Stomach (tissue), 9 donors: ENCODE results near the gene ZNF302. TPM values are rescaled to one million over a fixed set of nuclear protein-coding genes. Genes with fewer than 3 reads are reported as not detected.

Source experiments
- DNase-seq, 2 donors: peaks; one replicate each; pipeline versions ENCODE4 v3.0.0 to v3.0.0-alpha.2; 2013 to 2019
- H3K27ac ChIP-seq, 5 donors: fragments of 200-600 bp in 4 of 5; sonication (generic) in 4 of 5; one replicate each; pipeline ENCODE4 v1.5.1; 2013 to 2019; ENCODE audit warnings: mild to moderate bottlenecking in 1 of 5, moderate library complexity in 1 of 5
- H3K27me3 ChIP-seq, 3 donors: fragments of 200-600 bp; sonication (generic); one replicate each; pipeline ENCODE4 v1.5.1; 2017 to 2019; ENCODE audit warnings: mixed run types in 1 of 3
- H3K36me3 ChIP-seq, 4 donors: fragments of 200-600 bp; sonication (generic); 1 replicate in 3 of 4; 2 replicates in 1 of 4; pipeline ENCODE4 v1.5.1; 2016 to 2019
- H3K4me1 ChIP-seq, 4 donors: fragments of 200-600 bp; sonication (generic); one replicate each; pipeline ENCODE4 v1.5.1; 2016 to 2019
- H3K4me3 ChIP-seq, 4 donors: fragments of 200-600 bp; sonication (generic) in 3 of 4; one replicate each; pipeline ENCODE4 v1.5.1; 2016 to 2019; ENCODE audit warnings: mild to moderate bottlenecking in 1 of 4
- H3K9me3 ChIP-seq, 4 donors: fragments of 200-600 bp; sonication (generic); one replicate each; pipeline ENCODE4 v1.5.1; 2016 to 2019
- CTCF ChIP-seq, 7 experiments: fragments of 450-650 bp in 4 of 7; fragments of 200-600 bp in 3 of 7; sonication (generic) in 3 of 7; IDR thresholded peaks; one replicate each; pipeline ENCODE4 v1.5.1; 2016 to 2019; ENCODE audit warnings: antibody characterized with exemption in 7 of 7, control low read depth in 2 of 7, mild to moderate bottlenecking in 1 of 7
- EP300 ChIP-seq: sonication (generic); formaldehyde crosslinking; IDR thresholded peaks from one replicate; pipeline ENCODE4 v1.6.1; 2017; ENCODE audit warnings: antibody characterized with exemption
- POLR2A ChIP-seq, 4 donors: fragments of 450-650 bp; IDR thresholded peaks; one replicate each; pipeline ENCODE4 v1.6.1; 2016; ENCODE audit warnings: antibody characterized with exemption in 4 of 4, control low read depth in 2 of 4, mild to moderate bottlenecking in 1 of 4, moderate library complexity in 1 of 4
- POLR2AphosphoS5 ChIP-seq, 3 donors: sonication (generic); formaldehyde crosslinking; IDR thresholded peaks; one replicate each; pipeline ENCODE4 v1.6.1; 2016; ENCODE audit warnings: antibody characterized with exemption in 3 of 3
- WGBS, 5 donors: extraction: QIAGEN DNeasy Blood & Tissue Kit in 3 of 5; methylation state at CpG; one replicate each; pipeline versions ENCODE4 v1.1.5 to v1.1.7; 2013 to 2018; 5-methylcytosine and 5-hydroxymethylcytosine counted together
- intact Hi-C: fragments of 100-400 bp; cut with DNase I; formaldehyde crosslinking; loops from one replicate; pipeline ENCODE4 v1.15.1; 2023; ENCODE audit warnings: low total_unique reads
- polyA plus RNA-seq, 3 donors: library from polyadenylated mRNA; stranded (reverse); fragments of 200-250 nt; gene quantifications; one replicate each; pipeline ENCODE4 v1.2.3, GENCODE V29; 2013
- total RNA-seq, 5 donors: library from RNA; depleted of rRNA; stranded (reverse); fragments of >200 nt; gene quantifications; one replicate each; pipeline versions ENCODE4 v1.1.0 to v1.2.3, GENCODE V29; 2014 to 2016
- donor health status: healthy with polysubstance abuse.
- donor health status: Bipolar disorder and iron deficiency.
- donor health status: healthy.

The ZNF302 gene
- total and polyA plus RNA-seq, 8 donors = 10.1 to 92.4 (median 16.6) TPM

- WGBS, 5 donors = 78 to 90% (median 85%) methylated on average over 2 of the region's 2 CpGs
- Histone ChIP-seq H3K9me3 (peaks cover 0 to 19% (median 11%) of the 10 kb centered on the region in 4 donors), H3K36me3 (no peaks in the 10 kb centered on the region), H3K4me3 (no peak overlapping the region), H3K4me1 (no peaks in the 10 kb centered on the region), H3K27ac (no peak overlapping the region), H3K27me3 (peaks cover 0 to 7% (median 0%) of the 10 kb centered on the region in 3 donors)
- TF ChIP-seq CTCF (IDR thresholded peaks at IDR 0.05) (no peak), POLR2AphosphoS5 (IDR thresholded peaks at IDR 0.05) (no peak), EP300 (no peak), POLR2A (IDR thresholded peaks at IDR 0.05) (no peak)
- no peak for DNase-seq
- intact Hi-C loops = loop anchor here (2.0 kb wide), 1 partner anchor 74 kb away; no protein-coding TSS in a partner anchor
Observed at GRCh38 chr19:34713262-34713637, 35.8 kb downstream of the ZNF302 start.

GRCh38 chr19:34715357-34715756, 37.9 kb downstream of the ZNF302 start:
- TF ChIP-seq CTCF (IDR thresholded peaks at IDR 0.05) (no peak), POLR2A (IDR thresholded peaks at IDR 0.05) (no peak), POLR2AphosphoS5 (IDR thresholded peaks at IDR 0.05) (no peak), EP300 (no peak)
- Histone ChIP-seq H3K4me1 (no peaks in the 10 kb centered on the region), H3K9me3 (peaks cover 0 to 19% (median 11%) of the 10 kb centered on the region in 4 donors), H3K4me3 (no peak overlapping the region), H3K27me3 (peaks cover 0 to 7% (median 0%) of the 10 kb centered on the region in 3 donors), H3K36me3 (no peaks in the 10 kb centered on the region), H3K27ac (no peak overlapping the region)
- DNase-seq = no peak
- intact Hi-C loops = no loop called here

GRCh38 chr19:34722353-34722752, 44.9 kb downstream of the ZNF302 start:
- no peak for TF ChIP-seq CTCF (IDR thresholded peaks at IDR 0.05)
- no peak for TF ChIP-seq POLR2AphosphoS5 (IDR thresholded peaks at IDR 0.05)
- TF ChIP-seq EP300 = no peak
- no peak for TF ChIP-seq POLR2A (IDR thresholded peaks at IDR 0.05)
- 62 to 68% (median 66%) methylated on average over 10 to 11 of the region's 11 CpGs for WGBS, 5 donors
- no peaks in the 10 kb centered on the region for H3K9me3 ChIP-seq
- intact Hi-C loops = no loop called here
- no peak overlapping the region for H3K27ac ChIP-seq
- peaks cover 0 to 9% (median 0%) of the 10 kb centered on the region in 3 donors for H3K27me3 ChIP-seq
- H3K36me3 ChIP-seq = no peaks in the 10 kb centered on the region
- no peak for DNase-seq
- no peak overlapping the region for H3K4me3 ChIP-seq
- H3K4me1 ChIP-seq = no peaks in the 10 kb centered on the region

GRCh38 chr19:34725400-34725799, 47.9 kb downstream of the ZNF302 start:
- no peak overlapping the region for H3K4me3 ChIP-seq

More at GRCh38 chr19:34725400-34725799, 47.9 kb downstream of the ZNF302 start:
- Histone ChIP-seq H3K36me3 (no peaks in the 10 kb centered on the region), H3K9me3 (no peaks in the 10 kb centered on the region), H3K27ac (no peak overlapping the region), H3K27me3 (peaks cover 0 to 9% (median 0%) of the 10 kb centered on the region in 3 donors), H3K4me1 (no peaks in the 10 kb centered on the region)
- WGBS, 5 donors = 14 to 35% (median 27%) methylated on average over 6 of the region's 6 CpGs
- no peak for TF ChIP-seq CTCF (IDR thresholded peaks at IDR 0.05)
- no peak for TF ChIP-seq POLR2A (IDR thresholded peaks at IDR 0.05)
- no peak for TF ChIP-seq POLR2AphosphoS5 (IDR thresholded peaks at IDR 0.05)
- no peak for TF ChIP-seq EP300
- intact Hi-C loops = no loop called here
- DNase-seq = no peak
